ENCODE measurements around the gene MEX3B.
"Not testable (repeated sequence)": the region's sequence is repeated elsewhere in the genome, so short reads cannot be mapped to it uniquely, and the experiment has no call there.

The MEX3B gene

GRCh38 chr15:82036461-82036860, 9.4 kb downstream of the MEX3B start:
- Histone ChIP-seq H3K27me3 (ENCODE audit: insufficient read depth, low read length) (no peaks in the 10 kb centered on the region), H3K4me3 (ENCODE audit: low read length) (no peak overlapping the region), H3K9ac (ENCODE audit: low read depth, low read length) (no peak overlapping the region), H3K9me3 (ENCODE audit: insufficient read depth, low read depth, low read length) (no peaks in the 10 kb centered on the region), H3K36me3 (ENCODE audit: insufficient read depth, low read length) (no peaks in the 10 kb centered on the region), H3K4me1 (ENCODE audit: insufficient read depth, low read length) (peaks cover 9% of the 10 kb centered on the region; the same call in 1 of the 2 replicates), H3K27ac (ENCODE audit: low read depth, low read length) (no peak overlapping the region)
- WGBS: 96% methylated on average over 6 of the region's 7 CpGs

DNA sequence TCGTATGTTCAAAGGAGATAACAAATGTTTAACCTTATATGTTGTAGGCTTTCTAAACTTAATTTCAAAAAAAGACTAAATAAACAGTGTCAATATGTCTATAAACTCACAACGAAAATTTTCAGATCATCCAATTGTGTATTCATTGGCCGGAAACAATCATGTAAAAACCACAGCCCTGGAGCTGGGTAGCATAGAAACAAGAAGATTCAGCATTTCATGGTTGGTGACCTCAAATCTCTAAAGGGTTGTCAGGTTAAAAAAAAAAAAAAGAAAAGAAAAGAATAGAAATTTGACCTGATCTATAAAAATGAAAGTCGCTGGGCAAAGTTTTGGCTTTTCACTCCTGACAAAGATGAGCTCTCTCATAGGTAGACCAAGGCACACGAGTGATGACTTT, 13.9 kb downstream of the MEX3B start:
- Histone ChIP-seq H3K27me3 (ENCODE audit: insufficient read depth, low read length) (no peaks in the 10 kb centered on the region), H3K36me3 (ENCODE audit: insufficient read depth, low read length) (no peaks in the 10 kb centered on the region), H3K4me3 (ENCODE audit: low read length) (no peak overlapping the region), H3K9me3 (ENCODE audit: insufficient read depth, low read depth, low read length) (no peaks in the 10 kb centered on the region), H3K27ac (ENCODE audit: low read depth, low read length) (no peak overlapping the region), H3K4me1 (ENCODE audit: insufficient read depth, low read length) (no peaks in the 10 kb centered on the region), H3K9ac (ENCODE audit: low read depth, low read length) (no peak overlapping the region)
- WGBS: 95% methylated on average over 4 of the region's 5 CpGs

GRCh38 chr15:82030176-82030575, 15.6 kb downstream of the MEX3B start:
- 96% methylated on average over 2 of the region's 2 CpGs for WGBS
- H3K9me3 ChIP-seq (ENCODE audit: insufficient read depth, low read depth, low read length): no peaks in the 10 kb centered on the region
- no peaks in the 10 kb centered on the region for H3K4me1 ChIP-seq (ENCODE audit: insufficient read depth, low read length)
- no peak overlapping the region for H3K9ac ChIP-seq (ENCODE audit: low read depth, low read length)
- H3K27ac ChIP-seq (ENCODE audit: low read depth, low read length): no peak overlapping the region
- no peak overlapping the region for H3K4me3 ChIP-seq (ENCODE audit: low read length)
- H3K36me3 ChIP-seq (ENCODE audit: insufficient read depth, low read length): no peaks in the 10 kb centered on the region
- no peaks in the 10 kb centered on the region for H3K27me3 ChIP-seq (ENCODE audit: insufficient read depth, low read length)

- 97% methylated on average over 5 of the region's 5 CpGs for WGBS
- not testable (repeated sequence) for H3K27me3 ChIP-seq (ENCODE audit: insufficient read depth, low read length)
These were observed 17.7 kb downstream of the MEX3B start for GRCh38 chr15:82028163-82028562.

DNA sequence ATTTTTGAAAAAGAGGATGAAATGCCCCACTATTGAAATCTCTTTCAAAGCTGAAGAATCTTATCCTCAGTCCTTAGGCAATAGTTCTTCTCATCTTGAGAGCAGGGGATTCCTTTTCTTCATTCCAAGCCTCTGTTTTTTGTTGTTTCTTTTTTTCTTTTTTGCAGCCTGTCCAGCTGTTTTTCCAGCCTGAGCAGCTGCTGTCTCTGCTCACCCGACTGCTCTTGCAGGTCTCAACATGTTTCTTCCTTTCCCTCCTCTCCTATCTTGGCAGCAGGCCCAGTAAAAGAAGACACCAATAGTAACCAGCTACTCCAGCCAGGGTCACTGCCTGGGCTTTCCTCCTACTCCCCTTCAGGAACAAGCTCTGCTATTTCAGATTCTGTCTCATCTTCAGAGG, 23.8 kb downstream of the MEX3B start:
- 81% methylated on average over 1 of the region's 1 CpG for WGBS
- Histone ChIP-seq H3K27me3 (ENCODE audit: insufficient read depth, low read length) (no peaks in the 10 kb centered on the region), H3K9me3 (ENCODE audit: insufficient read depth, low read depth, low read length) (no peaks in the 10 kb centered on the region), H3K36me3 (ENCODE audit: insufficient read depth, low read length) (no peaks in the 10 kb centered on the region), H3K9ac (ENCODE audit: low read depth, low read length) (no peak overlapping the region), H3K4me3 (ENCODE audit: low read length) (no peak overlapping the region), H3K27ac (ENCODE audit: low read depth, low read length) (no peak overlapping the region), H3K4me1 (ENCODE audit: insufficient read depth, low read length) (peaks cover 5% of the 10 kb centered on the region; the same call in 1 of the 2 replicates)

More at GRCh38 chr15:82028163-82028562, 17.7 kb downstream of the MEX3B start:
- H3K27ac ChIP-seq (ENCODE audit: low read depth, low read length); H3K36me3 ChIP-seq (ENCODE audit: insufficient read depth, low read length); H3K4me1 ChIP-seq (ENCODE audit: insufficient read depth, low read length); H3K9ac ChIP-seq (ENCODE audit: low read depth, low read length); H3K4me3 ChIP-seq (ENCODE audit: low read length); H3K9me3 ChIP-seq (ENCODE audit: insufficient read depth, low read depth, low read length): not testable (repeated sequence)

- H3K9ac ChIP-seq (ENCODE audit: low read depth, low read length): no peak overlapping the region
- H3K27ac ChIP-seq (ENCODE audit: low read depth, low read length): no peak overlapping the region
- WGBS: 87% methylated on average over 2 of the region's 3 CpGs
- H3K4me1 ChIP-seq (ENCODE audit: insufficient read depth, low read length): peaks cover 5% of the 10 kb centered on the region; the same call in 1 of the 2 replicates
- H3K36me3 ChIP-seq (ENCODE audit: insufficient read depth, low read length): no peaks in the 10 kb centered on the region
- no peaks in the 10 kb centered on the region for H3K27me3 ChIP-seq (ENCODE audit: insufficient read depth, low read length)
- no peaks in the 10 kb centered on the region for H3K9me3 ChIP-seq (ENCODE audit: insufficient read depth, low read depth, low read length)
- H3K4me3 ChIP-seq (ENCODE audit: low read length): no peak overlapping the region
These were observed 25.0 kb downstream of the MEX3B start for GRCh38 chr15:82020625-82021394.

- Histone ChIP-seq H3K9ac (ENCODE audit: low read depth, low read length) (no peak overlapping the region), H3K4me3 (ENCODE audit: low read length) (no peak overlapping the region), H3K27ac (ENCODE audit: low read depth, low read length) (no peak overlapping the region), H3K4me1 (ENCODE audit: insufficient read depth, low read length) (peaks cover 5% of the 10 kb centered on the region; the same call in 1 of the 2 replicates), H3K9me3 (ENCODE audit: insufficient read depth, low read depth, low read length) (no peaks in the 10 kb centered on the region), H3K27me3 (ENCODE audit: insufficient read depth, low read length) (no peaks in the 10 kb centered on the region), H3K36me3 (ENCODE audit: insufficient read depth, low read length) (no peaks in the 10 kb centered on the region)
- 91% methylated on average over 4 of the region's 4 CpGs for whole genome bisulfite sequencing
These were observed 27.6 kb downstream of the MEX3B start for GRCh38 chr15:82018201-82018600.

GRCh38 chr15:82017656-82018055, 28.2 kb downstream of the MEX3B start:
- H3K9me3 ChIP-seq (ENCODE audit: insufficient read depth, low read depth, low read length): no peaks in the 10 kb centered on the region
- no peak overlapping the region for H3K9ac ChIP-seq (ENCODE audit: low read depth, low read length)
- H3K4me3 ChIP-seq (ENCODE audit: low read length): no peak overlapping the region
- peaks cover 5% of the 10 kb centered on the region; the same call in 1 of the 2 replicates for H3K4me1 ChIP-seq (ENCODE audit: insufficient read depth, low read length)
- no peaks in the 10 kb centered on the region for H3K27me3 ChIP-seq (ENCODE audit: insufficient read depth, low read length)
- no peak overlapping the region for H3K27ac ChIP-seq (ENCODE audit: low read depth, low read length)
- WGBS: 88% methylated on average over 7 of the region's 7 CpGs
- no peaks in the 10 kb centered on the region for H3K36me3 ChIP-seq (ENCODE audit: insufficient read depth, low read length)

- Histone ChIP-seq H3K4me1 (ENCODE audit: insufficient read depth, low read length) (no peaks in the 10 kb centered on the region), H3K27ac (ENCODE audit: low read depth, low read length) (no peak overlapping the region), H3K36me3 (ENCODE audit: insufficient read depth, low read length) (no peaks in the 10 kb centered on the region), H3K9me3 (ENCODE audit: insufficient read depth, low read depth, low read length) (0 out of 2 replicates have a peak, but pooled peaks cover 6% of the 10 kb centered on the region), H3K9ac (ENCODE audit: low read depth, low read length) (no peak overlapping the region), H3K4me3 (ENCODE audit: low read length) (no peak overlapping the region), H3K27me3 (ENCODE audit: insufficient read depth, low read length) (no peaks in the 10 kb centered on the region)
- 92% methylated on average over 3 of the region's 3 CpGs for WGBS
These were observed 30.8 kb downstream of the MEX3B start for GRCh38 chr15:82014989-82015388.

- no peak overlapping the region for H3K27ac ChIP-seq (ENCODE audit: low read depth, low read length)
- no peaks in the 10 kb centered on the region for H3K27me3 ChIP-seq (ENCODE audit: insufficient read depth, low read length)
- WGBS: 93% methylated on average over 7 of the region's 7 CpGs
These were observed 32.9 kb downstream of the MEX3B start for GRCh38 chr15:82012908-82013307.

GRCh38 chr15:82005239-82005638, 40.6 kb downstream of the MEX3B start:
- no peaks in the 10 kb centered on the region for H3K36me3 ChIP-seq (ENCODE audit: insufficient read depth, low read length)
- 100% methylated on average over 1 of the region's 1 CpG for WGBS
- no peaks in the 10 kb centered on the region for H3K27me3 ChIP-seq (ENCODE audit: insufficient read depth, low read length)
- H3K9ac ChIP-seq (ENCODE audit: low read depth, low read length): no peak overlapping the region
- H3K9me3 ChIP-seq (ENCODE audit: insufficient read depth, low read depth, low read length): peaks cover 5% of the 10 kb centered on the region; the same call in 1 of the 2 replicates
- H3K4me1 ChIP-seq (ENCODE audit: insufficient read depth, low read length): no peaks in the 10 kb centered on the region
- no peak overlapping the region for H3K27ac ChIP-seq (ENCODE audit: low read depth, low read length)
- no peak overlapping the region for H3K4me3 ChIP-seq (ENCODE audit: low read length)

More at GRCh38 chr15:82012908-82013307, 32.9 kb downstream of the MEX3B start:
- no peak overlapping the region for H3K9ac ChIP-seq (ENCODE audit: low read depth, low read length)
- H3K36me3 ChIP-seq (ENCODE audit: insufficient read depth, low read length): no peaks in the 10 kb centered on the region
- H3K4me3 ChIP-seq (ENCODE audit: low read length): no peak overlapping the region
- H3K9me3 ChIP-seq (ENCODE audit: insufficient read depth, low read depth, low read length): 0 out of 2 replicates have a peak, but pooled peaks cover 6% of the 10 kb centered on the region
- no peaks in the 10 kb centered on the region for H3K4me1 ChIP-seq (ENCODE audit: insufficient read depth, low read length)
